H1 (cell line): ENCODE data around the gene NUCB1. TPM values are rescaled to one million over a fixed set of nuclear protein-coding genes. Genes with fewer than 3 reads are reported as not detected.

ENCODE experiments used
- CTCF ChIA-PET: fragments of 300-600 bp; sonication (Branson Sonifier 250); formaldehyde crosslinking; loops from one replicate; lab custom pipeline; 2021; ENCODE audit not compliant: partially characterized antibody; lab: Charles Lee
- POLR2A ChIA-PET: fragments of 300-600 bp; sonication (Branson Sonifier 250); formaldehyde crosslinking; loops from one replicate; lab custom pipeline; 2021; ENCODE audit warnings: inconsistent platforms; ENCODE audit not compliant: partially characterized antibody; lab: Charles Lee
- DNase-seq, 2 experiments: peaks; one replicate each; pipeline versions ENCODE4 v3.0.0 to v3.0.0-alpha.2; 2010 to 2022; ENCODE audit warnings: low spot score in 2 of 2, low read depth in 1 of 2, mixed read lengths in 1 of 2
- FAIRE-seq: peaks from 2 replicates; lab custom pipeline; 2011; peaks lifted over from hg19 to GRCh38; lab: Jason Lieb, UNC
- H2AFZ ChIP-seq: 2 replicates; pipeline ENCODE4 v1.8.1; 2012; ENCODE audit warnings: low read length, inconsistent platforms
- H2AK5ac ChIP-seq: 2 replicates; pipeline ENCODE4 v1.6.1; 2013; ENCODE audit warnings: low read depth, low read length
- H2BK120ac ChIP-seq: replicated peaks from 2 replicates; pipeline ENCODE3; 2013; ENCODE audit warnings: low read depth, low read length, inconsistent platforms
- H2BK12ac ChIP-seq: 2 replicates; pipeline ENCODE4 v1.6.1; 2013; ENCODE audit warnings: low read depth, low read length
- H2BK15ac ChIP-seq: 2 replicates; pipeline ENCODE4 v1.6.1; 2013; ENCODE audit warnings: low read length
- H2BK20ac ChIP-seq: 2 replicates; pipeline ENCODE4 v1.6.1; 2013; ENCODE audit warnings: low read length
- H2BK5ac ChIP-seq: 2 replicates; pipeline ENCODE4 v1.6.1; 2013; ENCODE audit warnings: low read depth, low read length
- H3K14ac ChIP-seq: 2 replicates; pipeline ENCODE4 v1.6.1; 2013; ENCODE audit warnings: inconsistent platforms; ENCODE audit not compliant: insufficient read length
- H3K18ac ChIP-seq: 2 replicates; pipeline ENCODE4 v1.6.1; 2013; ENCODE audit warnings: low read length; ENCODE audit errors: extremely low read depth
- H3K23ac ChIP-seq: 2 replicates; pipeline ENCODE4 v1.6.1; 2013; ENCODE audit warnings: inconsistent platforms; ENCODE audit not compliant: insufficient read length
- H3K23me2 ChIP-seq: 2 replicates; pipeline ENCODE4 v1.6.1; 2013; ENCODE audit warnings: low read depth, low read length
- H3K27ac ChIP-seq: 2 replicates; pipeline ENCODE4 v1.6.1; 2011; ENCODE audit warnings: low read depth, low read length, inconsistent platforms
- H3K27me3 ChIP-seq, 4 experiments: replicated peaks in 1 of 4; 1 replicate in 1 of 4; 2 replicates in 3 of 4; pipeline versions ENCODE4 v1.6.1 to v1.8.1; 2011 to 2013; ENCODE audit warnings: low read length in 3 of 4, mild to moderate bottlenecking in 3 of 4, inconsistent platforms in 2 of 4, mixed read lengths in 2 of 4, moderate library complexity in 1 of 4; ENCODE audit not compliant: control insufficient read depth in 3 of 4, insufficient read depth in 3 of 4; ENCODE audit errors: extremely low read depth in 1 of 4
- H3K36me3 ChIP-seq, 4 experiments: 2 replicates each; pipeline versions ENCODE4 v1.6.1 to v1.8.1; 2011 to 2013; ENCODE audit warnings: mild to moderate bottlenecking in 4 of 4, low read length in 3 of 4, moderate library complexity in 2 of 4, control low read depth in 1 of 4, inconsistent platforms in 1 of 4; ENCODE audit not compliant: insufficient read depth in 4 of 4, control insufficient read depth in 2 of 4
- H3K4ac ChIP-seq: replicated peaks from 2 replicates; pipeline ENCODE3; 2013; ENCODE audit warnings: low read length, low read depth, mixed read lengths, inconsistent platforms; ENCODE audit not compliant: insufficient read length
- H3K4me1 ChIP-seq, 4 experiments: replicated peaks in 1 of 4; 1 replicate in 1 of 4; 2 replicates in 3 of 4; pipeline versions ENCODE4 v1.6.1 to v1.8.1; 2011 to 2013; ENCODE audit warnings: low read length in 3 of 4, inconsistent platforms in 2 of 4, mixed read lengths in 1 of 4; ENCODE audit not compliant: insufficient read depth in 4 of 4, control insufficient read depth in 3 of 4
- H3K4me2 ChIP-seq, 2 experiments: 2 replicates each; pipeline versions ENCODE4 v1.6.1 to v1.8.1; 2011 to 2013; ENCODE audit warnings: low read depth in 2 of 2, low read length in 2 of 2, control low read depth in 1 of 2, inconsistent platforms in 1 of 2, mild to moderate bottlenecking in 1 of 2; ENCODE audit not compliant: insufficient read depth in 1 of 2
- H3K4me3 ChIP-seq, 4 experiments: fragments of 200-600, 300-600 bp in 1 of 4; sonication (generic), shearing (Covaris generic), sonication (Bioruptor Twin) in 1 of 4; 2 replicates each; pipeline versions ENCODE4 v1.5.1 to v1.8.1; 2011 to 2016; ENCODE audit warnings: low read length in 4 of 4, low read depth in 3 of 4, control low read depth in 2 of 4, inconsistent platforms in 2 of 4, mild to moderate bottlenecking in 2 of 4, mixed read lengths in 1 of 4, moderate library complexity in 1 of 4; ENCODE audit not compliant: insufficient read depth in 2 of 4; ENCODE audit errors: extremely low read depth in 1 of 4
- H3K56ac ChIP-seq: replicated peaks from 2 replicates; pipeline ENCODE3; 2013; ENCODE audit warnings: low read depth, mild to moderate bottlenecking, mixed read lengths, low read length, inconsistent platforms; ENCODE audit not compliant: insufficient read length
- H3K79me1 ChIP-seq: 2 replicates; pipeline ENCODE4 v1.6.1; 2013; ENCODE audit warnings: low read depth, low read length, control low read depth
- H3K79me2 ChIP-seq, 2 experiments: 2 replicates each; pipeline versions ENCODE4 v1.6.1 to v1.8.1; 2012 to 2013; ENCODE audit warnings: low read length in 2 of 2, mild to moderate bottlenecking in 2 of 2, inconsistent platforms in 1 of 2; ENCODE audit not compliant: insufficient read depth in 2 of 2, control insufficient read depth in 1 of 2
- H3K9ac ChIP-seq, 4 experiments: replicated peaks in 1 of 4; 1 replicate in 1 of 4; 2 replicates in 3 of 4; pipeline versions ENCODE4 v1.6.1 to v1.8.1; 2011 to 2013; ENCODE audit warnings: low read depth in 3 of 4, low read length in 3 of 4, control low read depth in 2 of 4, mild to moderate bottlenecking in 2 of 4, moderate library complexity in 2 of 4, inconsistent platforms in 1 of 4; ENCODE audit errors: extremely low read depth in 1 of 4
- H3K9me3 ChIP-seq, 2 experiments: 2 replicates each; pipeline versions ENCODE4 v1.6.1 to v1.8.1; 2012 to 2013; ENCODE audit warnings: mild to moderate bottlenecking in 2 of 2, moderate library complexity in 2 of 2, control low read depth in 1 of 2, inconsistent platforms in 1 of 2, low read depth in 1 of 2, low read length in 1 of 2, mixed read lengths in 1 of 2; ENCODE audit not compliant: insufficient read depth in 2 of 2
- H4K20me1 ChIP-seq, 2 experiments: replicated peaks in 1 of 2; 2 replicates each; pipeline versions ENCODE3 to v1.8.1; 2011 to 2013; ENCODE audit warnings: inconsistent platforms in 2 of 2, low read length in 2 of 2, mild to moderate bottlenecking in 1 of 2; ENCODE audit not compliant: insufficient read depth in 2 of 2, control insufficient read depth in 1 of 2
- H4K5ac ChIP-seq: 2 replicates; pipeline ENCODE4 v1.6.1; 2013; ENCODE audit warnings: low read length, low read depth, mixed read lengths, inconsistent platforms; ENCODE audit not compliant: insufficient read length
- H4K8ac ChIP-seq: 2 replicates; pipeline ENCODE4 v1.8.0; 2013; ENCODE audit warnings: mild to moderate bottlenecking, moderate library complexity, low read length, inconsistent platforms; ENCODE audit not compliant: insufficient read depth; ENCODE audit errors: extremely low read depth
- H4K91ac ChIP-seq: replicated peaks from 2 replicates; pipeline ENCODE3; 2013; ENCODE audit warnings: low read length, mixed read lengths, inconsistent platforms; ENCODE audit not compliant: insufficient read length
- CEBPB ChIP-seq: IDR thresholded peaks from 2 replicates; pipeline ENCODE4 v1.6.1; 2012; ENCODE audit warnings: low read depth, low read length
- CHD2 ChIP-seq: IDR thresholded peaks from 2 replicates; pipeline ENCODE4 v1.6.1; 2012; ENCODE audit warnings: low read length, improper control_type of control experiment
- FOSL1 ChIP-seq: IDR thresholded peaks from 2 replicates; pipeline ENCODE4 v1.6.1; 2011; ENCODE audit warnings: mild to moderate bottlenecking, low read depth, low read length, moderate library complexity; ENCODE audit not compliant: insufficient read depth
- GABPA ChIP-seq: IDR thresholded peaks from 2 replicates; pipeline ENCODE4 v1.6.1; 2011; ENCODE audit warnings: mild to moderate bottlenecking, low read length, moderate library complexity, borderline replicate concordance; ENCODE audit not compliant: insufficient read depth
- NRF1 ChIP-seq: IDR thresholded peaks from 2 replicates; pipeline ENCODE4 v1.6.1; 2011; ENCODE audit warnings: mild to moderate bottlenecking, low read depth, low read length, improper control_type of control experiment
- POLR2AphosphoS5 ChIP-seq: IDR thresholded peaks from 2 replicates; pipeline ENCODE4 v1.6.1; 2011; ENCODE audit warnings: low read depth, low read length
- RFX5 ChIP-seq: IDR thresholded peaks from 2 replicates; pipeline ENCODE4 v1.6.1; 2011; ENCODE audit warnings: low read depth, low read length, improper control_type of control experiment, borderline replicate concordance
- SP1 ChIP-seq: IDR thresholded peaks from 2 replicates; pipeline ENCODE4 v1.6.1; 2011; ENCODE audit warnings: low read depth, low read length
- SRF ChIP-seq: IDR thresholded peaks from 2 replicates; pipeline ENCODE4 v1.6.1; 2011; ENCODE audit warnings: mild to moderate bottlenecking, low read depth, low read length, moderate library complexity
- SUZ12 ChIP-seq: fragments of 200-600 bp; sonication (generic); IDR thresholded peaks from 2 replicates; pipeline ENCODE4 v1.6.1; 2012; ENCODE audit warnings: mild to moderate bottlenecking, inconsistent platforms, low read length, moderate library complexity, mixed read lengths
- WGBS, 2 experiments: shearing (Covaris generic) in 1 of 2; methylation state at CpG; one replicate each; pipeline versions ENCODE4 v1.1.6 to v1.1.7; 2013 to 2015; ENCODE audit warnings: low lambda C conversion rate in 2 of 2, mixed read lengths in 2 of 2, inconsistent platforms in 1 of 2, low coverage in 1 of 2, missing lambda C conversion rate in 1 of 2; ENCODE audit not compliant: insufficient replicate concordance in 2 of 2, insufficient coverage in 1 of 2, insufficient read length in 1 of 2; ENCODE audit errors: extremely low coverage in 1 of 2, missing lambda C conversion rate in 1 of 2; 5-methylcytosine and 5-hydroxymethylcytosine counted together
- polyA plus RNA-seq, 7 experiments: library from polyadenylated mRNA; depleted of rRNA in 3 of 7; stranded (reverse) in 5 of 7; unstranded in 2 of 7; fragments of >200 nt in 5 of 7; fragments of 200-250 nt in 2 of 7; gene quantifications; 1 replicate in 5 of 7; 2 replicates in 1 of 7; 4 replicates in 1 of 7; pipeline versions ENCODE4 v1.2.1 to v1.2.3, GENCODE V29; 2011 to 2013; ENCODE audit warnings: missing spikeins in 2 of 7, mixed read lengths in 2 of 7
- total RNA-seq: library from RNA; stranded (reverse); fragmentation: NEBNext Ultra II Directional; extraction: Animal tissue kit (Norgen Biotek cat#: 25700); gene quantifications from 2 replicates; pipeline ENCODE4 v1.2.1, GENCODE V29; 2021

Gene NUCB1
- total and polyA plus RNA-seq, 2 of the 8 experiments (the other 6 are each of a cell fraction or from before 2014, with no cell fraction given): 111 to 121 TPM

- FAIRE-seq: no peak
- Histone ChIP-seq H2BK15ac (no peak overlapping the region), H3K9me3 (no peaks in the 10 kb centered on the region), H4K8ac (no peak overlapping the region), H4K5ac (no peak overlapping the region), H2BK20ac (no peak overlapping the region), H3K4me2 (no peak overlapping the region), H4K91ac (no peak overlapping the region), H3K4ac (no peak overlapping the region), H3K27ac (no peak overlapping the region), H2AK5ac (no peak overlapping the region), H2BK120ac (no peak overlapping the region), H3K9ac (no peak overlapping the region), H3K14ac (no peak overlapping the region), H2BK12ac (no peak overlapping the region), H3K4me3 (no peak overlapping the region), H3K18ac (no peak overlapping the region), H2BK5ac (no peak overlapping the region), H3K36me3 (peaks cover 0 to 21% (median 8%) of the 10 kb centered on the region in 4 experiments; a peak in 6 of 8 replicates), H3K27me3 (no peaks in the 10 kb centered on the region), H3K79me2 (no peaks in the 10 kb centered on the region), H3K23ac (no peak overlapping the region), H3K56ac (no peak overlapping the region), H4K20me1 (peaks cover 0 to 2% of the 10 kb centered on the region in 2 experiments), H2AFZ (no peak overlapping the region), H3K4me1 (no peaks in the 10 kb centered on the region), H3K79me1 (no peaks in the 10 kb centered on the region), H3K23me2 (no peaks in the 10 kb centered on the region; the same call in 1 of the 2 replicates)
- POLR2A ChIA-PET: interaction anchor here (0.5 to 6.7 kb wide), 9 partner anchors 10 to 137 kb away, joined by 3 to 29 read pairs (median 5); partner anchors contain the start of genes FTL, GYS1 and RUVBL2
- CTCF ChIA-PET: interaction anchor here (0.8 to 1.8 kb wide), 7 partner anchors 10 to 137 kb away, joined by 3 to 7 read pairs (median 3); no protein-coding TSS in a partner anchor
- no peak for DNase-seq
- WGBS, 2 experiments: 81% methylated on average over 10 of the region's 11 CpGs; no CpG with 5 or more reads in 1 of the 2 experiments
- no peak for TF ChIP-seq FOSL1
- no peak for TF ChIP-seq RFX5
- TF ChIP-seq GABPA: no peak
- TF ChIP-seq CEBPB: no peak
- TF ChIP-seq SUZ12: no peak
- no peak for TF ChIP-seq SRF
- TF ChIP-seq SP1: no peak
- TF ChIP-seq POLR2AphosphoS5: no peak
- no peak for TF ChIP-seq CHD2
- no peak for TF ChIP-seq NRF1
Measured at GRCh38 chr19:48925240-48925843, 25.2 kb downstream of the NUCB1 start.
